NCI-H2107 treated with DMSO at 0.1 percent for 48 hours (cell line): ENCODE measurements around the gene TMEM201.

Experiments
- DNase-seq: peaks from one replicate; lab custom pipeline; 2025; ENCODE audit not compliant: unreplicated experiment; lab: John Stamatoyannopoulos, UW

The TMEM201 gene

GRCh38 chr1:9577423-9577822, 11.3 kb upstream of the TMEM201 start:
- no peak for DNase-seq

- no peak for DNase-seq
Measured at GRCh38 chr1:9580942-9581341, 7.8 kb upstream of the TMEM201 start.

- no peak for DNase-seq
Measured at GRCh38 chr1:9586147-9586766, 2.5 kb upstream of the TMEM201 start.

- no peak for DNase-seq
Measured at GRCh38 chr1:9589144-9589718, 520 bp downstream of the TMEM201 start.

GRCh38 chr1:9589719-9590157, 1.0 kb downstream of the TMEM201 start:
- DNase-seq, result no peak

- DNase-seq, result no peak
Measured at GRCh38 chr1:9590201-9590600, 1.5 kb downstream of the TMEM201 start.

- DNase-seq, result no peak
Measured at GRCh38 chr1:9590945-9591668, 2.4 kb downstream of the TMEM201 start.

GRCh38 chr1:9591669-9592509, 3.2 kb downstream of the TMEM201 start:
- no peak for DNase-seq

- no peak for DNase-seq
Measured at GRCh38 chr1:9592510-9593075, 3.9 kb downstream of the TMEM201 start.

GRCh38 chr1:9593147-9593491, 4.4 kb downstream of the TMEM201 start:
- no peak for DNase-seq

GRCh38 chr1:9593492-9594465, 5.1 kb downstream of the TMEM201 start:
- no peak for DNase-seq

- no peak for DNase-seq
Measured at GRCh38 chr1:9594471-9595155, 5.9 kb downstream of the TMEM201 start.

- no peak for DNase-seq
Measured at GRCh38 chr1:9595156-9595967, 6.7 kb downstream of the TMEM201 start.

GRCh38 chr1:9595968-9596340, 7.2 kb downstream of the TMEM201 start:
- DNase-seq, result no peak

- DNase-seq, result no peak
Measured at GRCh38 chr1:9596415-9597123, 7.9 kb downstream of the TMEM201 start.

GRCh38 chr1:9597361-9598315, 8.9 kb downstream of the TMEM201 start:
- no peak for DNase-seq

GRCh38 chr1:9598316-9598700, 9.6 kb downstream of the TMEM201 start:
- no peak for DNase-seq
